Trophoblast cell (in vitro differentiated cells and primary cell): Measurements from ENCODE around the gene FRMD4A.

ENCODE experiments used
- DNase-seq, 2 donors: peaks; one replicate each; pipeline ENCODE4 v3.0.0-alpha.2; 2016
- H2AFZ ChIP-seq: 2 replicates; pipeline ENCODE4 v1.6.1; 2013; ENCODE audit warnings: low read length, moderate library complexity, mild to moderate bottlenecking; ENCODE audit not compliant: insufficient read depth, poor library complexity
- H2AK5ac ChIP-seq: 2 replicates; pipeline ENCODE4 v1.6.1; 2013; ENCODE audit warnings: mild to moderate bottlenecking, low read length
- H2BK120ac ChIP-seq: 2 replicates; pipeline ENCODE4 v1.6.1; 2013; ENCODE audit warnings: low read length, mild to moderate bottlenecking, moderate library complexity; ENCODE audit not compliant: insufficient read depth, poor library complexity
- H2BK12ac ChIP-seq: 2 replicates; pipeline ENCODE4 v1.6.1; 2013; ENCODE audit warnings: mild to moderate bottlenecking, low read length, moderate library complexity
- H2BK5ac ChIP-seq: 2 replicates; pipeline ENCODE4 v1.6.1; 2013; ENCODE audit warnings: low read length, low read depth, moderate library complexity, mild to moderate bottlenecking; ENCODE audit not compliant: poor library complexity
- H3K14ac ChIP-seq: 2 replicates; pipeline ENCODE4 v1.6.1; 2013; ENCODE audit warnings: mild to moderate bottlenecking, low read length
- H3K18ac ChIP-seq: 2 replicates; pipeline ENCODE4 v1.6.1; 2013; ENCODE audit warnings: mild to moderate bottlenecking, low read length
- H3K23ac ChIP-seq: 2 replicates; pipeline ENCODE4 v1.6.1; 2013; ENCODE audit warnings: low read length
- H3K27ac ChIP-seq: 2 replicates; pipeline ENCODE4 v1.5.1; 2013; ENCODE audit warnings: low read depth, mild to moderate bottlenecking, inconsistent platforms, low read length, moderate library complexity
- H3K27me3 ChIP-seq: 2 replicates; pipeline ENCODE4 v1.6.1; 2013; ENCODE audit warnings: inconsistent platforms, mild to moderate bottlenecking, low read length, moderate library complexity; ENCODE audit not compliant: insufficient read depth
- H3K36me3 ChIP-seq, 2 experiments: 1 replicate in 1 of 2; 2 replicates in 1 of 2; pipeline ENCODE4 v1.6.1; 2013; ENCODE audit warnings: low read length in 2 of 2, mild to moderate bottlenecking in 2 of 2, moderate library complexity in 1 of 2; ENCODE audit not compliant: insufficient read depth in 2 of 2, control insufficient read depth in 1 of 2
- H3K4ac ChIP-seq: 2 replicates; pipeline ENCODE4 v1.6.1; 2013; ENCODE audit warnings: low read depth, mild to moderate bottlenecking, low read length, moderate library complexity
- H3K4me1 ChIP-seq, 2 experiments: 1 replicate in 1 of 2; 2 replicates in 1 of 2; pipeline ENCODE4 v1.6.1; 2013; ENCODE audit warnings: low read length in 2 of 2, mild to moderate bottlenecking in 2 of 2, moderate library complexity in 1 of 2; ENCODE audit not compliant: insufficient read depth in 2 of 2, control insufficient read depth in 1 of 2
- H3K4me2 ChIP-seq: 2 replicates; pipeline ENCODE4 v1.6.1; 2013; ENCODE audit warnings: inconsistent platforms, mild to moderate bottlenecking, low read length, moderate library complexity
- H3K4me3 ChIP-seq: 2 replicates; pipeline ENCODE4 v1.5.1; 2013; ENCODE audit warnings: mild to moderate bottlenecking, low read depth, low read length, inconsistent platforms
- H3K79me1 ChIP-seq: one replicate; pipeline ENCODE4 v1.6.1; 2013; ENCODE audit warnings: low read length
- H3K79me2 ChIP-seq: 2 replicates; pipeline ENCODE4 v1.6.1; 2013; ENCODE audit warnings: low read length, mild to moderate bottlenecking; ENCODE audit not compliant: control insufficient read depth, insufficient read depth, poor library complexity
- H3K9ac ChIP-seq: 2 replicates; pipeline ENCODE4 v1.6.1; 2013; ENCODE audit warnings: mild to moderate bottlenecking, low read length
- H3K9me3 ChIP-seq: 2 replicates; pipeline ENCODE4 v1.6.1; 2013; ENCODE audit warnings: low read depth, mild to moderate bottlenecking, control low read depth, inconsistent platforms, low read length; ENCODE audit not compliant: insufficient read depth
- H4K12ac ChIP-seq: 2 replicates; pipeline ENCODE4 v1.6.1; 2013; ENCODE audit warnings: low read depth, mild to moderate bottlenecking, low read length, moderate library complexity
- H4K8ac ChIP-seq: 2 replicates; pipeline ENCODE4 v1.6.1; 2013; ENCODE audit warnings: low read depth, mild to moderate bottlenecking, low read length, moderate library complexity
- H4K91ac ChIP-seq: one replicate; pipeline ENCODE4 v1.6.1; 2013; ENCODE audit warnings: low read depth, mild to moderate bottlenecking, low read length, moderate library complexity
- WGBS: extraction: QIAGEN DNeasy Blood & Tissue Kit; methylation state at CpG from one replicate; pipeline ENCODE4 v1.1.7; 2013; ENCODE audit warnings: missing lambda C conversion rate; ENCODE audit not compliant: insufficient read length, insufficient coverage; ENCODE audit errors: extremely low coverage; 5-methylcytosine and 5-hydroxymethylcytosine counted together

FRMD4A gene

DNA sequence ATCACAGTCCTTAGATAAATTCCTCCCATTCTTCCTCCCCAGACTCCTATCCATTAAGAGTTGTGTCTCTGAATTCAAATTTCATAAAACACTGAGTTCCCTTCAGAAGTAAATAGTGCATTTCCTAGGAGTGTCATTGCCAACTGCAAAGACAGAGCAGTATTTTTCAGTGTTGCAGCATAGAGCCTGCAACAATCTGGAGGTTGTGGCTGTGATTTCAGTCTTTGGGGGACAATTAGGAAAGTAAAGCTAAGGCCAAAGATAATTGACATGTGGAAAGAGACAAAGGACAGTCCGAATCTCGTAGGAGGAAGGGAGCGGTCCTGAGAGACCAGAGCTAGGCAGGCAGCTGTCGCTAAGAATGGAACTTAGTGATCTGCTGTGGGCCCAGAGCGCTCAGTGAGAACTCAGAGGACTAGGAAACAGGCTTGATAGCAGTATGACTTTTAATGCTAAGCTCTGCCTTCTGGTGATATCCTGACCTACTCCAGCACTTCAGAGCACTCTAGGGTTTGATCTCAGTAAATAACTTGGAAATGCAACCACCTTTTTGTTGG lies 697.8 kb downstream of the FRMD4A start:
- Histone ChIP-seq H2AK5ac (no peak overlapping the region), H3K18ac (no peak overlapping the region), H3K9ac (no peak overlapping the region), H3K4ac (no peak overlapping the region), H3K4me1 (no peaks in the 10 kb centered on the region), H3K14ac (no peak overlapping the region), H3K9me3 (no peaks in the 10 kb centered on the region), H3K79me2 (no peaks in the 10 kb centered on the region), H3K23ac (no peak overlapping the region), H4K91ac (no peak overlapping the region), H4K8ac (no peak overlapping the region), H3K79me1 (no peaks in the 10 kb centered on the region), H2BK120ac (no peak overlapping the region), H4K12ac (no peak overlapping the region), H2BK12ac (no peak overlapping the region), H3K27me3 (no peaks in the 10 kb centered on the region), H3K4me2 (no peak overlapping the region), H3K4me3 (no peak overlapping the region), H3K36me3 (peaks cover 5 to 8% of the 10 kb centered on the region in 2 experiments), H2BK5ac (no peak overlapping the region), H2AFZ (no peak overlapping the region), H3K27ac (no peak overlapping the region)
- DNase-seq, result peak in 1 of 2 donors; percentile 25
- no CpG with 5 or more reads among the region's 5 CpGs for WGBS

DNA sequence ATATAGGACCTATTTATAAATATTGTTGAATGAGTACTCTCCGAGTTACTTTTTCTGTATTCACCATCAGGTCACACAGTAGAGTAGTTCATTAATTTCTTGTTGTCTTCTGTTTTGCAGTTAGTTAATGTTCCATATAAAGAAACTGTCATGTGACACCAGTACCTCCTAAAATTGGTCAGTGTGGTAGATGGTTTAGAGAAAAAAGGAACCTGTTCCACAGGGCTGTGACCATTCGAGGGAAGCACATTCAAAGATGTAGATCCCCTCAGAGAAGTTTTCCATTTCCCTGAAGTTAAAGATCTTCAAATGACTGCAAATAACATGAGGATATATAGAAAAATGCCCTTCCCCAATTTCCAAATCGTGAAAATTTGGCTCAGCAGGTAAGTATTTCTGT lies 698.3 kb downstream of the FRMD4A start:
- Histone ChIP-seq H3K27me3 (no peaks in the 10 kb centered on the region), H4K12ac (no peak overlapping the region), H3K9ac (no peak overlapping the region), H3K4me1 (no peaks in the 10 kb centered on the region), H3K79me1 (no peaks in the 10 kb centered on the region), H3K23ac (no peak overlapping the region), H3K4ac (no peak overlapping the region), H3K36me3 (peaks cover 5 to 7% of the 10 kb centered on the region in 2 experiments), H3K9me3 (no peaks in the 10 kb centered on the region), H3K79me2 (no peaks in the 10 kb centered on the region), H2BK12ac (no peak overlapping the region), H2BK5ac (no peak overlapping the region), H3K18ac (no peak overlapping the region), H3K27ac (no peak overlapping the region), H3K14ac (no peak overlapping the region), H3K4me2 (no peak overlapping the region), H3K4me3 (no peak overlapping the region), H4K8ac (no peak overlapping the region), H2AFZ (no peak overlapping the region), H4K91ac (no peak overlapping the region), H2AK5ac (no peak overlapping the region), H2BK120ac (no peak overlapping the region)
- WGBS, result no CpG with 5 or more reads among the region's 3 CpGs
- peak in 1 of 2 donors; percentile 21 for DNase-seq

DNA sequence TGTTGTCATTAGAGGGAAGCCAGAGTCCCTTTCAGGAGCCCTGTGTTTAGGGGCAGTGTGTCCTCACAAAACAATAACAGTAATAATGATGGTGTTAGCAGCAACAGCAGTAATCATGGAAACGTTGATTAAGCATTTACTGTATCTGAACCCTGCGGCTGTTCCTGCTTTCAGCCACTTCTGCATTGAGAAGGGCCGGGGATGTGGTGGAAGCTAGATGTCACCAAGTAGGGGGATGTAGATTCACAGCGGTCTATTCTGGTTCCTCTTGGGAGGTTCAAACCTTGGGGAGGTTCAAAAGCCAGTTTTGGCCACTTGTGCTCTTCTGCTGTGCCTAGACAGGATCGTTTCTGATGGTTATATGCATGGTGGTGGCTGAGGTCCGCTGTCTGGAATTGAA lies 699.1 kb downstream of the FRMD4A start:
- Histone ChIP-seq H4K8ac (no peak overlapping the region), H3K14ac (no peak overlapping the region), H3K4me1 (no peaks in the 10 kb centered on the region), H3K9me3 (no peaks in the 10 kb centered on the region), H3K27me3 (no peaks in the 10 kb centered on the region), H2BK12ac (no peak overlapping the region), H2BK5ac (no peak overlapping the region), H3K79me2 (no peaks in the 10 kb centered on the region), H3K4me2 (no peak overlapping the region), H3K36me3 (peaks cover 5 to 7% of the 10 kb centered on the region in 2 experiments), H3K9ac (no peak overlapping the region), H4K12ac (no peak overlapping the region), H2AK5ac (no peak overlapping the region), H3K4me3 (no peak overlapping the region), H3K4ac (no peak overlapping the region), H4K91ac (no peak overlapping the region), H3K27ac (no peak overlapping the region), H2AFZ (no peak overlapping the region), H2BK120ac (no peak overlapping the region), H3K18ac (no peak overlapping the region), H3K79me1 (no peaks in the 10 kb centered on the region), H3K23ac (no peak overlapping the region)
- no CpG with 5 or more reads among the region's 6 CpGs for WGBS
- DNase-seq, result no peak

DNA sequence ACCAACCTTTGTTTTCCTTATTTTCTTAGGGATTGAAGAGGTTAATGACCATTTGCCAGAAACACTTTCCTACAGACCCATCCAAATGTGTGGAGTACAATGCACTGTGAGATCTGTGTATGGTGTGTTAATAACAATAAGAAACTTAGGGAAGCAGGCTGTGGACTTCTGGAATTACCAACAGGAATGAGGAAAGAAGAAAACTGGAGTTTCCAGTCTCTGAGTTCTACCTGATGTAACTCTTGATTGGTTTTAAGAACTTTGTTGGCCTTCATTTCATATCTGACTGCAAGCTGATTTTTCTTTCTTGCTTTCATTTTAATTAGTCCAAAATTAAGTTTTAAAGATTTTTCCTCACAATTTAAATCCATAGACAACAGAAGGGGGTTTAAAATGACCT lies 700.5 kb downstream of the FRMD4A start:
- no peak overlapping the region for H3K9ac ChIP-seq
- DNase-seq, result peak; percentile 30 to 82

More for the DNA sequence above, 700.5 kb downstream of the FRMD4A start:
- Histone ChIP-seq H3K36me3 (peaks cover 5 to 7% of the 10 kb centered on the region in 2 experiments), H3K27ac (no peak overlapping the region), H3K4me3 (no peak overlapping the region), H4K12ac (no peak overlapping the region), H3K18ac (no peak overlapping the region), H2BK12ac (no peak overlapping the region), H3K4ac (no peak overlapping the region), H2AFZ (no peak overlapping the region), H3K9me3 (no peaks in the 10 kb centered on the region), H3K14ac (no peak overlapping the region), H2AK5ac (no peak overlapping the region), H3K4me1 (no peaks in the 10 kb centered on the region), H3K79me1 (no peaks in the 10 kb centered on the region), H3K79me2 (no peaks in the 10 kb centered on the region), H4K91ac (no peak overlapping the region), H3K4me2 (no peak overlapping the region), H3K27me3 (no peaks in the 10 kb centered on the region), H2BK120ac (no peak overlapping the region), H3K23ac (no peak overlapping the region), H4K8ac (no peak overlapping the region), H2BK5ac (no peak overlapping the region)
